Thyroid gland (tissue), 4 donors: Measurements from ENCODE around the gene ATP13A2.

ENCODE experiments used
- POLR2A ChIP-seq, 2 donors: fragments of 450-650 bp; IDR thresholded peaks; one replicate each; pipeline ENCODE4 v1.6.1; 2017; ENCODE audit warnings: antibody characterized with exemption in 2 of 2, mild to moderate bottlenecking in 2 of 2, moderate library complexity in 1 of 2
- TF ChIP-seq, protein P1 (sequence below), 6 experiments: fragments of 200-600 bp in 3 of 6; fragments of 450-650 bp in 3 of 6; sonication (generic) in 3 of 6; IDR thresholded peaks; one replicate each; pipeline ENCODE4 v1.5.1; 2016 to 2019; ENCODE audit warnings: antibody characterized with exemption in 6 of 6, mild to moderate bottlenecking in 2 of 6, inconsistent platforms in 1 of 6, moderate library complexity in 1 of 6

DNA sequence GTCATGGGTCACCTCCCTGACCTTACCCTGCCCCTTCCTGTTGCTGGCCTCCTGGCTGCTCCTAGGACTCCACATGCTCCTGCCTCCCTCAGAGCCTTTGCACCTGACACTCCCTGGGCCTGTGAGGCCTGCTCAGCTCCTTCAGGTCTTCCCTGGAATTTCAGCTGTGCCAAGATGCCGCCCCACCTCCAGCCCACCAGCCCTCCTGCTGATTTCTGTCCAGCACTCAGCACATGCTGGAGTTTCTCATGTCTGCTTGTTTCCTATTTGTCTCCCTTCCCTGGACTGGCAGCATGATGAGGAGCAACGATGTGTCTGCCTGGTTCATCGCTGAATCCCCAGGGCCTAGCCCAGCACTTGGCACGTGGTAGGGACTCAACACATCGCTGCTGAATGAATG is 34.4 kb downstream of the ATP13A2 start:
- TF ChIP-seq, protein P1, sequence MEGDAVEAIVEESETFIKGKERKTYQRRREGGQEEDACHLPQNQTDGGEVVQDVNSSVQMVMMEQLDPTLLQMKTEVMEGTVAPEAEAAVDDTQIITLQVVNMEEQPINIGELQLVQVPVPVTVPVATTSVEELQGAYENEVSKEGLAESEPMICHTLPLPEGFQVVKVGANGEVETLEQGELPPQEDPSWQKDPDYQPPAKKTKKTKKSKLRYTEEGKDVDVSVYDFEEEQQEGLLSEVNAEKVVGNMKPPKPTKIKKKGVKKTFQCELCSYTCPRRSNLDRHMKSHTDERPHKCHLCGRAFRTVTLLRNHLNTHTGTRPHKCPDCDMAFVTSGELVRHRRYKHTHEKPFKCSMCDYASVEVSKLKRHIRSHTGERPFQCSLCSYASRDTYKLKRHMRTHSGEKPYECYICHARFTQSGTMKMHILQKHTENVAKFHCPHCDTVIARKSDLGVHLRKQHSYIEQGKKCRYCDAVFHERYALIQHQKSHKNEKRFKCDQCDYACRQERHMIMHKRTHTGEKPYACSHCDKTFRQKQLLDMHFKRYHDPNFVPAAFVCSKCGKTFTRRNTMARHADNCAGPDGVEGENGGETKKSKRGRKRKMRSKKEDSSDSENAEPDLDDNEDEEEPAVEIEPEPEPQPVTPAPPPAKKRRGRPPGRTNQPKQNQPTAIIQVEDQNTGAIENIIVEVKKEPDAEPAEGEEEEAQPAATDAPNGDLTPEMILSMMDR (IDR thresholded peaks at IDR 0.05): no peak
- no peak for TF ChIP-seq POLR2A (IDR thresholded peaks at IDR 0.05)
